B cell (primary cell): Measurements from ENCODE around the gene SLC26A8. TPM values are rescaled to one million over a fixed set of nuclear protein-coding genes. Genes with fewer than 3 reads are reported as not detected.

Experiments
- ATAC-seq: fragments of 200-7000 bp; cut with Tn5 transposase; one replicate; pipeline ENCODE4 v1.10.0; 2021; ENCODE audit warnings: low read depth, mild to moderate bottlenecking, moderate number of reproducible peaks, moderate library complexity
- CTCF ChIA-PET: fragments of 350-600 bp; sonication (Branson Sonifier 250); formaldehyde crosslinking; loops from one replicate; lab custom pipeline; 2021; ENCODE audit warnings: antibody characterized with exemption, inconsistent platforms; lab: Charles Lee
- POLR2A ChIA-PET: fragments of 350-600 bp; sonication (Branson Sonifier 250); formaldehyde crosslinking; loops from one replicate; lab custom pipeline; 2021; ENCODE audit warnings: antibody characterized with exemption; lab: Charles Lee
- DNase-seq: peaks from one replicate; pipeline ENCODE4 v3.0.0; 2013
- H2AFZ ChIP-seq: 2 replicates; pipeline ENCODE4 v1.6.1; 2012; ENCODE audit warnings: mild to moderate bottlenecking, low read depth, low read length; ENCODE audit not compliant: insufficient read depth, poor library complexity, severe bottlenecking
- H3K27ac ChIP-seq, 2 donors: 1 replicate in 1 of 2; 2 replicates in 1 of 2; pipeline ENCODE4 v1.5.1; 2012 to 2013; ENCODE audit warnings: low read length in 2 of 2, mild to moderate bottlenecking in 2 of 2, moderate library complexity in 1 of 2
- H3K27me3 ChIP-seq, 4 experiments: fragments of 200-600 bp in 1 of 4; sonication (generic) in 1 of 4; replicated peaks in 1 of 4; 1 replicate in 2 of 4; 2 replicates in 2 of 4; pipeline versions ENCODE4 v1.6.1 to v1.7.0; 2013 to 2016; ENCODE audit warnings: low read length in 3 of 4, mild to moderate bottlenecking in 2 of 4, mixed read lengths in 1 of 4, moderate library complexity in 1 of 4; ENCODE audit not compliant: insufficient read depth in 4 of 4, control insufficient read depth in 3 of 4; ENCODE audit errors: control extremely low read depth in 1 of 4
- H3K36me3 ChIP-seq, 2 experiments: replicated peaks in 1 of 2; 1 replicate in 1 of 2; 2 replicates in 1 of 2; pipeline versions ENCODE4 v1.6.1 to v1.7.1; 2013; ENCODE audit warnings: low read length in 1 of 2; ENCODE audit not compliant: insufficient read depth in 2 of 2, control insufficient read depth in 1 of 2; ENCODE audit errors: control extremely low read depth in 1 of 2, extremely low read depth in 1 of 2
- H3K4me1 ChIP-seq, 2 donors: fragments of 200-600 bp in 1 of 2; sonication (generic) in 1 of 2; 1 replicate in 1 of 2; 2 replicates in 1 of 2; pipeline versions ENCODE4 v1.5.1 to v1.6.1; 2013 to 2017; ENCODE audit warnings: low read length in 2 of 2; ENCODE audit not compliant: control insufficient read depth in 2 of 2, insufficient read depth in 2 of 2
- H3K4me2 ChIP-seq: replicated peaks from 2 replicates; pipeline ENCODE3; 2012; ENCODE audit warnings: mild to moderate bottlenecking, low read depth, low read length; ENCODE audit not compliant: poor library complexity, severe bottlenecking
- H3K4me3 ChIP-seq, 5 experiments: fragments of 200-600 bp in 1 of 5; sonication (generic) in 1 of 5; 1 replicate in 3 of 5; 2 replicates in 2 of 5; pipeline versions ENCODE4 v1.5.1 to v1.7.0; 2011 to 2016; ENCODE audit warnings: low read length in 4 of 5, mild to moderate bottlenecking in 4 of 5, low read depth in 2 of 5, control low read depth in 1 of 5, moderate library complexity in 1 of 5; ENCODE audit not compliant: insufficient read depth in 1 of 5; ENCODE audit errors: control extremely low read depth in 1 of 5, extremely low read depth in 1 of 5
- H3K79me2 ChIP-seq: fragments of 200-600 bp; sonication (generic); one replicate; pipeline ENCODE4 v1.6.0; 2016; ENCODE audit warnings: low read length; ENCODE audit not compliant: control insufficient read depth, insufficient read depth
- H3K9ac ChIP-seq: fragments of 200-600 bp; sonication (generic); 2 replicates; pipeline ENCODE4 v1.6.1; 2017; ENCODE audit warnings: mild to moderate bottlenecking, low read length, moderate library complexity
- H3K9me3 ChIP-seq, 3 donors: one replicate each; pipeline versions ENCODE4 v1.6.1 to v1.7.1; 2013; ENCODE audit warnings: low read length in 2 of 3; ENCODE audit not compliant: control insufficient read depth in 2 of 3, insufficient read depth in 1 of 3; ENCODE audit errors: control extremely low read depth in 1 of 3
- H4K20me1 ChIP-seq: 2 replicates; pipeline ENCODE4 v1.6.0; 2012; ENCODE audit warnings: mild to moderate bottlenecking, low read length; ENCODE audit not compliant: insufficient read depth, control insufficient read depth, poor library complexity, severe bottlenecking
- H3K27ac Mint-ChIP-seq: one replicate; pipeline ENCODE4 v1.8.0; 2021; ENCODE audit warnings: mixed read lengths
- H3K27me3 Mint-ChIP-seq: one replicate; pipeline ENCODE4 v1.8.0; 2021; ENCODE audit warnings: mixed read lengths
- H3K4me1 Mint-ChIP-seq: one replicate; pipeline ENCODE4 v1.8.0; 2021; ENCODE audit warnings: mixed read lengths
- H3K4me3 Mint-ChIP-seq: one replicate; pipeline ENCODE4 v1.8.0; 2021; ENCODE audit warnings: mixed read lengths
- H3K9me3 Mint-ChIP-seq: one replicate; pipeline ENCODE4 v1.8.0; 2022; ENCODE audit warnings: mixed read lengths; ENCODE audit not compliant: insufficient read depth
- CTCF ChIP-seq: fragments of 200-600 bp; IDR thresholded peaks from one replicate; pipeline ENCODE4 v1.8.0; 2022; ENCODE audit warnings: antibody characterized with exemption, mild to moderate bottlenecking
- EZH2 ChIP-seq: IDR thresholded peaks from 2 replicates; pipeline ENCODE4 v1.6.1; 2012; ENCODE audit warnings: borderline replicate concordance, low read depth, mild to moderate bottlenecking, moderate library complexity, low read length; ENCODE audit not compliant: insufficient read depth, poor library complexity, severe bottlenecking
- WGBS: methylation state at CpG from one replicate; pipeline ENCODE4 v1.1.5; 2013; ENCODE audit warnings: missing lambda C conversion rate; ENCODE audit not compliant: insufficient coverage; 5-methylcytosine and 5-hydroxymethylcytosine counted together
- intact Hi-C: fragments of 100-400 bp; cut with micrococcal nuclease; formaldehyde crosslinking; loops from one replicate; pipeline ENCODE4 v1.10.0; 2022
- polyA plus RNA-seq: library from polyadenylated mRNA; depleted of rRNA; stranded (reverse); fragments of >200 nt; gene quantifications from 2 replicates; pipeline ENCODE4 v1.2.3, GENCODE V29; 2012
- total RNA-seq, 2 donors: library from RNA; stranded (reverse); fragments of 120-200 nt in 1 of 2; gene quantifications; 1 replicate in 1 of 2; 2 replicates in 1 of 2; pipeline versions ENCODE4 v1.2.3 to v1.2.4, GENCODE V29; 2013 to 2022

Gene SLC26A8
- total and polyA plus RNA-seq, 2 donors (not counting 1 experiment from before 2014, with no cell fraction given) = 0.01 TPM; not detected in 1

DNA sequence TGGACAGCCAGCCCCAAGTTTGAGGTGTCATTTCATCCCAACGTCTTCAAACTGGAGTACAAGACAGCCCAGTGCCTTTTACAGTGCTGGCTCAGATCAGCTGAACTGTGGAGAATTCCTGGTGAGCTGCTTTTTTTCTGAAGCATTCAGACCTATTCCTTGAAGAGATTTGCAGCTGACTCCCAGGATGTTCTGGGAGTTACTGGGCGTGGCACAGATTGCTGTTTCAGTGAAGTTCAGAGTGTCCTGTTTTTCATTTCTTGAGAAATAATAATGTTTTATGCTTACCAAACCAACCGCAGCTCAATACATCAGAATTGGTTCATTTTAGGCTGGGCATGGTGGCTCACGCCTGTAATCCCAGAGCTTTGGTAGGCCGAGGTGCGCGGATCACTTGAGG lies 70.1 kb downstream of the SLC26A8 start:
- H3K79me2 ChIP-seq = no peaks in the 10 kb centered on the region
- peaks cover 13% of the 10 kb centered on the region for H3K27me3 Mint-ChIP-seq
- H3K4me1 ChIP-seq = no peaks in the 10 kb centered on the region
- no peaks in the 10 kb centered on the region for H3K36me3 ChIP-seq
- no peaks in the 10 kb centered on the region for H4K20me1 ChIP-seq
- no peak overlapping the region for H3K4me3 ChIP-seq
- DNase-seq (no peak), ATAC-seq (no peak)
- no peaks in the 10 kb centered on the region for H3K9me3 ChIP-seq
- no peak overlapping the region for H2AFZ ChIP-seq
- no peaks in the 10 kb centered on the region for H3K9me3 Mint-ChIP-seq
- no peak overlapping the region for H3K4me2 ChIP-seq
- peaks cover 0 to 10% (median 0%) of the 10 kb centered on the region in 4 experiments for H3K27me3 ChIP-seq
- WGBS = 90% methylated on average over 4 of the region's 7 CpGs
- CTCF ChIA-PET = interaction anchor here (1.1 kb wide), 1 partner anchor 141 kb away, joined by 3 read pairs; no protein-coding TSS in a partner anchor
- H3K9ac ChIP-seq = no peak overlapping the region
- POLR2A ChIA-PET = no interaction called here
- no peak overlapping the region for H3K4me3 Mint-ChIP-seq
- no peak overlapping the region for H3K27ac ChIP-seq
- H3K4me1 Mint-ChIP-seq = no peaks in the 10 kb centered on the region
- H3K27ac Mint-ChIP-seq = no peak overlapping the region
- intact Hi-C loops = no loop called here
- TF ChIP-seq EZH2 (no peak), CTCF (no peak)

GRCh38 chr6:35948725-35949124 lies 75.7 kb downstream of the SLC26A8 start:
- no peak for ATAC-seq
- H3K4me3 Mint-ChIP-seq = no peak overlapping the region
- H3K9me3 Mint-ChIP-seq = no peaks in the 10 kb centered on the region
- H3K27me3 ChIP-seq = no peaks in the 10 kb centered on the region
- POLR2A ChIA-PET = no interaction called here
- intact Hi-C loops = no loop called here
- no peaks in the 10 kb centered on the region for H3K4me1 ChIP-seq
- no peaks in the 10 kb centered on the region for H3K36me3 ChIP-seq
- no peak for DNase-seq
- no peak overlapping the region for H3K9ac ChIP-seq
- no peak overlapping the region for H3K4me2 ChIP-seq
- H3K27ac Mint-ChIP-seq = no peak overlapping the region
- no peak overlapping the region for H2AFZ ChIP-seq
- no peaks in the 10 kb centered on the region for H3K79me2 ChIP-seq
- TF ChIP-seq EZH2 = no peak
- TF ChIP-seq CTCF = no peak
- no peak overlapping the region for H3K4me3 ChIP-seq
- H3K27ac ChIP-seq = no peak overlapping the region
- WGBS = no CpG with 5 or more reads among the region's 1 CpG
- no peaks in the 10 kb centered on the region for H3K9me3 ChIP-seq
- CTCF ChIA-PET = no interaction called here
- no peaks in the 10 kb centered on the region for H4K20me1 ChIP-seq
- H3K4me1 Mint-ChIP-seq = no peaks in the 10 kb centered on the region
- H3K27me3 Mint-ChIP-seq = peaks cover 8% of the 10 kb centered on the region
